ENCODE measurements around the gene SAMHD1.
"Not testable (repeated sequence)": the region's sequence is repeated elsewhere in the genome, so short reads cannot be mapped to it uniquely, and the experiment has no call there.

SAMHD1 gene

DNA sequence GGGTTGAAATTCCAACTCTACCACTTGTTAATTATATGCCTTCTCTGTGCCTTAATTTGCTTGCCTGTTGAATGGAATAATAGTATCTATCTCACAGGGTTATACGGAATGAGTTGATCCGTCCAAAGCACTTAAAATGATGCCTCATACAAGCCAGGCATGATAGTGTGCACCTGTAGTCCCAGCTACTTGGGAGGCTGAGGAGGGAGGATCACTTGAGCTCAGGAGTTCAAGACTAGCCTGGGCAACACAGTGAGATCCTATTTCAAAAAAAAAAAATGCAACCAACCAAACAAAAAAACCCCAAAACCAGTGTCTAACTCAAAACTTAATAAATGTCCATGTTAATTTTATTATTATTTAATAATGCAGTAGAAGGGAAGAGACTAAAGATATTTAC, 35.3 kb downstream of the SAMHD1 start:
- no peak for DNase-seq (ENCODE audit: low spot score)

DNA sequence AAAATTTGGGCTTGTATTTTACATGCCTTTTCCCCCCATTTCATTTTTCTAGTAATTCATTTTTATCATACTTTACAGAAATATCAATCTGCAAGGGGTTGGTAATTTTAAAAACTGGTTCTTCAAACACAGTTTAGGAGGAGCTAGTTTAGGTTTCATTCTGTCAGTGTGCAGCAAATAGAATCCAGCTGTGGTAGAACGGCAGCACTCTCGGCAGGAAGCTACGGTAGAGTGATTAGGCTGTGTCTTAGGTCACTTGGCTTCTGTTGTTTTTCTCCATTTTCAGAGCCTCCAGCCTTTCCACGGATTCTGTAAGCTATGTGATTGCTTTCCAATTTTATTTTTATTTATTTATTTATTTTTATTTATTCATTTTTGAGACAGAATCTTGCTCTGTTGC, 42.9 kb downstream of the SAMHD1 start:
- peak; percentile 67 for DNase-seq (ENCODE audit: low spot score)

GRCh38 chr20:36906086-36906485, 45.4 kb downstream of the SAMHD1 start:
- DNase-seq (ENCODE audit: low spot score) = not testable (repeated sequence)

DNA sequence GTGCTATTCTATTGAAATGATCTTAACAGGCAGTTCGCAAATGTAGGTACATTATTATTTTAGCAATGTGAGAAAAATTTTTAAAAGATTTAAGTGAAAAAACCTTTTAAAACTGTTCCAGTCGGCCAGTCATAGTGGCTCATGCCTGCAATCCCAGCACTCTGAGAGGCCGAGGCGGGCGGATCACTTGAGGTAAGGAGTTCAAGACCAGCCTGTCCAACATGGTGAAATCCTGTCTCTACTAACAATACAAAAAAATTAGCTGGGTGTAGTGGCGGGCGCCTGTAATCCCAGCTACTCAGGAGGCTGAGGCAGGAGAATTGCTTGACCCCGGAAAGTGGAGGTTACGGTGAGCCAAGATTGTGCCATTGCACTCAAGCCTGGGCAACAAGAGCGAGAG, 45.9 kb downstream of the SAMHD1 start:
- DNase-seq (ENCODE audit: low spot score) = not testable (repeated sequence)

- DNase-seq (ENCODE audit: low spot score) = no peak
Observed at GRCh38 chr20:36904690-36905089, 46.8 kb downstream of the SAMHD1 start.

GRCh38 chr20:36895036-36895435, 56.5 kb downstream of the SAMHD1 start:
- DNase-seq (ENCODE audit: low spot score) = no peak

DNA sequence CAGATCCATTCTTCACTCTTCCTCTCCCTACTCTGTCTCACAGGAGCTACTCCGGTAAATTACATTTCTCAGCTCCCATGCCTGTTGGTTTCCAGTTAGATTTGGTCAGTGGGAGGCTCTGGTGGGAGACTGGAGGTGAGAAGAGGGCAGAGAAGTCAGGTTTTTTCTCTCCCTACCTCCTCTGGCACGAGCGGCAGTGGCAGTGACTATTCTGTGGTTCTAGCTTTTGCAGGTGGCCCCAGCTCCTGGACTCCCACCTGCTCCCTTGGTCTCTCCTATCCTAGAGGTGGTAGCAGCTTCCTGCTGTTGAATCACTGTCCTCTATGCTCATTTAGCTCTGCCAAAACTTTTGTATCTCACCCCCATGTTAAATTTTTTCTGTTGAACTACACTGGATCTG, 57.7 kb downstream of the SAMHD1 start:
- no peak for DNase-seq (ENCODE audit: low spot score)

- no peak for DNase-seq (ENCODE audit: low spot score)
Observed at GRCh38 chr20:36891211-36891610, 60.3 kb downstream of the SAMHD1 start.

DNA sequence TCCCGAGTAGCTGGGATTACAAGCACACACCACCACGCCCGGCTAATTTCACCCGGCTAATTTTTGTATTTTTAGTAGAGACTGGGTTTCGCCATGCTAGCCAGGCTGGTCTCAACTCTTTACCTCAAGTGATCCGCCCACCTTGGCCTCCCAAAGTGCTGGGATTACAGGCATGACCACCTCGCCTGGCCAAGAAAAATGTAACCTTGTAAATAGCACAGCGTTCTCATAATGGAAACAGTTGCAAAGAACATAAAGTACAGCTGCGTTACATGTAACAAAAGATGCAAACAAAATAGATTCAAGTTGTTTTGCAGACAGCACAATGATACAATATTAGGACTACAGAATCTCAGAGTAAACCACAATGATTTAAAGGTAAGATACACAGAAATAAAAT, 60.9 kb downstream of the SAMHD1 start:
- no peak for DNase-seq (ENCODE audit: low spot score)

- DNase-seq (ENCODE audit: low spot score) = no peak
Observed at GRCh38 chr20:36888880-36889516, 62.5 kb downstream of the SAMHD1 start.

- no peak for DNase-seq (ENCODE audit: low spot score)
Observed at GRCh38 chr20:36887752-36888090, 63.8 kb downstream of the SAMHD1 start.

GRCh38 chr20:36886859-36887751, 64.4 kb downstream of the SAMHD1 start:
- DNase-seq (ENCODE audit: low spot score) = peak; percentile 87

DNA sequence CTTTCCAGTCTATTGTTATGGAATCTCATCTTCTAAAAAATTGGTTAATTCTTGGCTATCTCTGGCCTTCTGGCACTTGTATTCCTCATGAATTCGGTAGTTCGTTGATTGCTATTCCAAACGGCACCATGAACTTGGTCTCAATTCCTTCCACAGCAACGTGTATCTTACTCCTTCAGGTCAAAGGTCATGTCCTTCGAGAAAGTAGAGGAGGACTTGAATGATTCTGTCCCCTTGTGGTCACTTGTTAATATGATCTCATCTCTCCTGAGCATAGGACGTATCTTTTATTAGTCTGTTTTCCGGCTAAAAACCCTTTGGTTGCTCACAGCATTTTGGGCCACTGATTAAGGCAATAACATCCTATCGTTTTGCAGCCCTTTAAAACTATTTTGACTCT, 66.2 kb downstream of the SAMHD1 start:
- DNase-seq (ENCODE audit: low spot score) = no peak

- peak; percentile 39 for DNase-seq (ENCODE audit: low spot score)
Observed at GRCh38 chr20:36883977-36884535, 67.5 kb downstream of the SAMHD1 start.

- DNase-seq (ENCODE audit: low spot score) = no peak
Observed at GRCh38 chr20:36881888-36882287, 69.6 kb downstream of the SAMHD1 start.

DNA sequence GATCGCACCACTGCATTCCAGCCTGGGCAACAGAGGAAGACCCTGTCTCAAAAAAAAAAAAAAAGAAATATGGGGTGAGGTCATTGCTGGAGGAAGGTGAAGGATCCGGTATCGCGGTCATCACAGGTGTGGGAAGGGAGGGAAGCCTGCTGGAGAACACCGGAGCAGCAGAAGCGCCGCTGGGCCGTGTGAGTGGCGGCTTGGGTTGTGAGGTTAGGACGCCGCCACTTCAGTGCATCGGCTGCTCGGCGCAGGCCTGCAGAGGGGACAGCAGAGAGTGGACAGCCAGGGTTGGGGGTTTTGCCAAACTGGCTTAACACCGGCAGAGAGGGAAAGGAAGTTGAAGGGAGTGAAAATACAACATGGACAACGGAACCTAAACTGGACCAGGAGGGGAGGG, 70.2 kb downstream of the SAMHD1 start:
- DNase-seq (ENCODE audit: low spot score) = no peak

- DNase-seq (ENCODE audit: low spot score) = no peak
Observed at GRCh38 chr20:36880741-36881250, 70.7 kb downstream of the SAMHD1 start.

DNA sequence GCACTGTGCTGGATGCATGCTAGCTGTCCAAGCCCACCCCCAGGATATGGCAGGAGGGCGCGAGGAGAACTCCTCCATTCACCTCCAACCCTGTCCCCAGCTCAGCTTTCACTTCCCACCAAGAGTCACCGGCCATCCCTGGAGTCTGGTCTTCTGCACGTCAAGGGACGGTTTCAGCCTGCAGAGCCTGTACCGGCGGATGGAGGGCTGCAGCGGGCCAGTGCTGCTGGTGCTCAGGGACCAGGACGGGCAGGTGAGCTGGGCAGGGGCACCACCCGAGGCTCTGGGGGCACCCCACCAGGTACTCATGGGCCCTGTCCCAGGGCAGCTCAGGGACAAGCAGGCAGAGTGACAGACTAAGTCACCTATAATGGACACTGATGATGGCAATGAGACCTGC, 72.6 kb downstream of the SAMHD1 start:
- no peak for DNase-seq (ENCODE audit: low spot score)

DNA sequence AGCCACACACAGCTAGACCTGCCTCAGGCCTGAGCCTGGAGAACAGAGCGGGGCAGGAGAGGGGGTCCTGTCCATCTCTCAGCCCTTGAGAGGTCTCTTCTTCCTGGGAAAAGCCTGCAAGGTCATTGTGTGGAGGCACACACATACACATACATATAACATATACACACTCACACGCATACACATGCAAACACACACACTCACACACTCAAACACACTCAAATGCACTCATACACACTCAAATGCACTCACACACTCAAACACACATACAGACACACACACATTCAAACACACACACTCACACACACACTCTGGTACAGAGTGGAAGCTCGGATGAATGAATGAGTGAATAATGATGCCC, 75.1 kb downstream of the SAMHD1 start:
- no peak for DNase-seq (ENCODE audit: low spot score)

GRCh38 chr20:36875702-36876472, 75.6 kb downstream of the SAMHD1 start, which contains the start of gene TLDC2:
TLDC2 (plus strand) TSS chr20:36876138; CDS start chr20:36876175, 37 bp downstream.
- DNase-seq (ENCODE audit: low spot score) = no peak

GRCh38 chr20:36875093-36875492, 76.4 kb downstream of the SAMHD1 start:
- DNase-seq (ENCODE audit: low spot score) = not testable (repeated sequence)

DNA sequence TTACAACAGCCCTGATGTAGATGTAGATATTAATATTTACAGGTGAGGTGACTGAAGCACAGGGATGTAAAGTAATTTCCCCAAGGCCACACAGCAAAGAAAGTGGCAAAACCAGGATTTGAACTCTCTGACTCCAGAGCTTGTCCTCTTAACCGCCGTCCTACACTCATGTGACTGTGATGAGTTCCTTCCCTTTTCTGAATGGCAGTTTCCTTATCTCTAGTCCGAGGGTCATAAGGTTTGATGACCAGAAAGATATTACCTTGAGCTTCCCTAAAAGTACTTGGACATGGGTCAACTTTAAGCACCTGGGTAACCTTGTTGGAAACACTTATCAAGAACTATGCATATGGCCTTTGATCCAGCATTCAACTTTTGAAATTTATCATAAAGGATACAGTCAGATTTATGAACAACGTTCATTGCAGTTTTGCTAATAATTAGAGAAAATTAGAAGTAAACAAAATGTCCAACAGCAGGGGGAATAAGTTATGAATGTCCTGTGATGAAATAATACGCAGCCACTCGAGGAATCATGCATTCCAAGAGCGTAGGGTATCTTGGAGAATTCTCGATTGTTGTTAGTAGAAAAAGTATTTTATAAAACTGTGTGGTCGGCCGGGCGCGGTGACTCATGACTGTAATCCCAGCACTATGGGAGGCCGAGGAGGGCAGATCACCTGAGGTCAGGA, 77.9 kb downstream of the SAMHD1 start:
- DNase-seq (ENCODE audit: low spot score) = no peak
